Liver (tissue), 9 donors: ENCODE data around the gene IL5RA. TPM values are rescaled to one million over a fixed set of nuclear protein-coding genes. Genes with fewer than 3 reads are reported as not detected.

Experiments used
- DNase-seq: peaks from one replicate; pipeline ENCODE4 v3.0.0-alpha.2; 2017; ENCODE audit warnings: low spot score
- H3K27ac ChIP-seq, 2 donors: one replicate each; pipeline ENCODE4 v1.7.0; 2013; ENCODE audit warnings: inconsistent platforms in 2 of 2, low read length in 2 of 2, control low read depth in 1 of 2, low read depth in 1 of 2, mild to moderate bottlenecking in 1 of 2
- H3K27me3 ChIP-seq, 4 donors: one replicate each; pipeline versions ENCODE4 v1.6.1 to v1.7.0; 2013; ENCODE audit warnings: low read length in 3 of 4, inconsistent platforms in 1 of 4, mild to moderate bottlenecking in 1 of 4, moderate library complexity in 1 of 4; ENCODE audit not compliant: control insufficient read depth in 4 of 4, insufficient read depth in 4 of 4
- H3K36me3 ChIP-seq, 4 donors: one replicate each; pipeline versions ENCODE4 v1.6.1 to v1.7.0; 2013; ENCODE audit warnings: low read length in 3 of 4, mild to moderate bottlenecking in 3 of 4, low read depth in 1 of 4, moderate library complexity in 1 of 4; ENCODE audit not compliant: control insufficient read depth in 4 of 4, insufficient read depth in 3 of 4
- H3K4me1 ChIP-seq, 4 donors: one replicate each; pipeline versions ENCODE4 v1.6.1 to v1.7.0; 2013; ENCODE audit warnings: low read length in 3 of 4, mild to moderate bottlenecking in 3 of 4, moderate library complexity in 1 of 4; ENCODE audit not compliant: control insufficient read depth in 4 of 4, insufficient read depth in 4 of 4
- H3K4me3 ChIP-seq, 3 donors: one replicate each; pipeline versions ENCODE4 v1.6.1 to v1.7.0; 2013; ENCODE audit warnings: low read length in 3 of 3, control low read depth in 1 of 3, low read depth in 1 of 3, mild to moderate bottlenecking in 1 of 3
- H3K9ac ChIP-seq, 2 donors: one replicate each; pipeline ENCODE4 v1.7.0; 2013; ENCODE audit warnings: low read length in 2 of 2, mild to moderate bottlenecking in 2 of 2, moderate library complexity in 2 of 2, control low read depth in 1 of 2, low read depth in 1 of 2
- H3K9me3 ChIP-seq, 4 donors: one replicate each; pipeline versions ENCODE4 v1.6.1 to v1.7.0; 2013; ENCODE audit warnings: low read length in 3 of 4; ENCODE audit not compliant: control insufficient read depth in 4 of 4
- EGR1 ChIP-seq, 2 donors: IDR thresholded peaks; 2 replicates each; pipeline ENCODE4 v1.6.1; 2016 to 2018; ENCODE audit warnings: antibody characterized with exemption in 2 of 2, low read depth in 2 of 2
- FOXA1 ChIP-seq: IDR thresholded peaks from 2 replicates; pipeline ENCODE4 v1.6.1; 2016; ENCODE audit warnings: antibody characterized with exemption
- FOXA2 ChIP-seq: IDR thresholded peaks from 2 replicates; pipeline ENCODE4 v1.6.1; 2016; ENCODE audit warnings: antibody characterized with exemption
- GABPA ChIP-seq, 2 donors: IDR thresholded peaks in 1 of 2; conservative IDR thresholded peaks in 1 of 2; 2 replicates each; pipeline ENCODE4 v1.6.1; 2016; ENCODE audit warnings: antibody characterized with exemption in 2 of 2, mild to moderate bottlenecking in 1 of 2, moderate library complexity in 1 of 2
- HNF4A ChIP-seq, 2 donors: conservative IDR thresholded peaks; 2 replicates each; pipeline ENCODE4 v1.6.1; 2016; ENCODE audit warnings: antibody characterized with exemption in 2 of 2, mild to moderate bottlenecking in 2 of 2
- HNF4G ChIP-seq: IDR thresholded peaks from 2 replicates; pipeline ENCODE4 v1.6.1; 2016; ENCODE audit warnings: antibody characterized with exemption
- JUND ChIP-seq, 2 donors: IDR thresholded peaks; 2 replicates each; pipeline ENCODE4 v1.6.1; 2016; ENCODE audit warnings: antibody characterized with exemption in 2 of 2
- MAX ChIP-seq: IDR thresholded peaks from 2 replicates; pipeline ENCODE4 v1.6.1; 2016; ENCODE audit warnings: antibody characterized with exemption
- NR2F2 ChIP-seq: IDR thresholded peaks from 2 replicates; pipeline ENCODE4 v1.6.1; 2016; ENCODE audit warnings: antibody characterized with exemption
- RAD21 ChIP-seq, 2 donors: IDR thresholded peaks; 2 replicates each; pipeline ENCODE4 v1.6.1; 2016; ENCODE audit warnings: antibody characterized with exemption in 2 of 2, mild to moderate bottlenecking in 2 of 2
- RXRA ChIP-seq, 2 donors: IDR thresholded peaks; 2 replicates each; pipeline ENCODE4 v1.6.1; 2017 to 2018; ENCODE audit warnings: antibody characterized with exemption in 2 of 2, mild to moderate bottlenecking in 1 of 2
- SP1 ChIP-seq: IDR thresholded peaks from 2 replicates; pipeline ENCODE4 v1.6.1; 2018; ENCODE audit warnings: antibody characterized with exemption, mild to moderate bottlenecking
- TAF1 ChIP-seq: conservative IDR thresholded peaks from 2 replicates; pipeline ENCODE4 v1.6.1; 2016; ENCODE audit warnings: antibody characterized with exemption, mild to moderate bottlenecking
- YY1 ChIP-seq: IDR thresholded peaks from 2 replicates; pipeline ENCODE4 v1.6.1; 2016; ENCODE audit warnings: antibody characterized with exemption, mild to moderate bottlenecking
- WGBS: extraction: QIAGEN DNeasy Blood & Tissue Kit; methylation state at CpG from one replicate; pipeline ENCODE4 v1.1.7; 2013; 5-methylcytosine and 5-hydroxymethylcytosine counted together
- polyA plus RNA-seq, 2 donors: library from polyadenylated mRNA; stranded (reverse) in 1 of 2; unstranded in 1 of 2; fragments of 200-250 nt in 1 of 2; fragments of >200 nt in 1 of 2; fragmentation: Nextera tagmentation in 1 of 2; extraction: Ambion mirVana in 1 of 2; gene quantifications; one replicate each; pipeline versions ENCODE4 v1.2.1 to v1.2.3, GENCODE V29; 2013 to 2015
- total RNA-seq, 2 donors: library from RNA; depleted of rRNA; stranded (reverse); fragments of >200 nt; gene quantifications; one replicate each; pipeline ENCODE4 v1.2.3, GENCODE V29; 2014
- TF ChIP-seq, protein P1 (sequence below): IDR thresholded peaks from 2 replicates; pipeline ENCODE4 v1.6.1; 2016; ENCODE audit warnings: antibody characterized with exemption
- TF ChIP-seq, protein P2 (sequence below): IDR thresholded peaks from 2 replicates; pipeline ENCODE4 v1.6.1; 2016; ENCODE audit warnings: antibody characterized with exemption
- donor health status: healthy.
- donor health status: healthy.
- donor health status: healthy.
- donor health status: healthy.
- donor health status: healthy.

The IL5RA gene
- total and polyA plus RNA-seq, 4 donors: 0.02 to 0.56 (median 0.08) TPM; not detected in 1

GRCh38 chr3:3071136-3071535, 39.0 kb downstream of the IL5RA start:
- Histone ChIP-seq H3K9ac (no peak overlapping the region), H3K27me3 (no peaks in the 10 kb centered on the region), H3K9me3 (no peaks in the 10 kb centered on the region), H3K36me3 (no peaks in the 10 kb centered on the region), H3K4me3 (no peak overlapping the region), H3K4me1 (no peaks in the 10 kb centered on the region), H3K27ac (no peak overlapping the region)
- TF ChIP-seq, protein P1, sequence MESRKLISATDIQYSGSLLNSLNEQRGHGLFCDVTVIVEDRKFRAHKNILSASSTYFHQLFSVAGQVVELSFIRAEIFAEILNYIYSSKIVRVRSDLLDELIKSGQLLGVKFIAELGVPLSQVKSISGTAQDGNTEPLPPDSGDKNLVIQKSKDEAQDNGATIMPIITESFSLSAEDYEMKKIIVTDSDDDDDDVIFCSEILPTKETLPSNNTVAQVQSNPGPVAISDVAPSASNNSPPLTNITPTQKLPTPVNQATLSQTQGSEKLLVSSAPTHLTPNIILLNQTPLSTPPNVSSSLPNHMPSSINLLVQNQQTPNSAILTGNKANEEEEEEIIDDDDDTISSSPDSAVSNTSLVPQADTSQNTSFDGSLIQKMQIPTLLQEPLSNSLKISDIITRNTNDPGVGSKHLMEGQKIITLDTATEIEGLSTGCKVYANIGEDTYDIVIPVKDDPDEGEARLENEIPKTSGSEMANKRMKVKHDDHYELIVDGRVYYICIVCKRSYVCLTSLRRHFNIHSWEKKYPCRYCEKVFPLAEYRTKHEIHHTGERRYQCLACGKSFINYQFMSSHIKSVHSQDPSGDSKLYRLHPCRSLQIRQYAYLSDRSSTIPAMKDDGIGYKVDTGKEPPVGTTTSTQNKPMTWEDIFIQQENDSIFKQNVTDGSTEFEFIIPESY: no peak
- TF ChIP-seq MAX (no peak), HNF4A (conservative IDR thresholded peaks at IDR 0.05) (no peak), RXRA (IDR thresholded peaks at IDR 0.05) (no peak), FOXA1 (no peak), NR2F2 (no peak), JUND (IDR thresholded peaks at IDR 0.05) (no peak), EGR1 (IDR thresholded peaks at IDR 0.05; ENCODE audit: low read depth in 2 of 2) (no peak), YY1 (no peak), SP1 (no peak), RAD21 (IDR thresholded peaks at IDR 0.05) (no peak), HNF4G (no peak), GABPA (IDR thresholded peaks at IDR 0.05 in 1 of 2, conservative IDR thresholded peaks at IDR 0.05 in 1 of 2) (no peak), TAF1 (no peak)
- TF ChIP-seq, protein P2, sequence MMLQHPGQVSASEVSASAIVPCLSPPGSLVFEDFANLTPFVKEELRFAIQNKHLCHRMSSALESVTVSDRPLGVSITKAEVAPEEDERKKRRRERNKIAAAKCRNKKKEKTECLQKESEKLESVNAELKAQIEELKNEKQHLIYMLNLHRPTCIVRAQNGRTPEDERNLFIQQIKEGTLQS: no peak
- WGBS: 89% methylated on average over 5 of the region's 5 CpGs
- DNase-seq: no peak

GRCh38 chr3:3069723-3070122, 40.5 kb downstream of the IL5RA start:
- H3K36me3 ChIP-seq: no peaks in the 10 kb centered on the region
- H3K27ac ChIP-seq: no peak overlapping the region
- H3K4me3 ChIP-seq: no peak overlapping the region
- no peaks in the 10 kb centered on the region for H3K9me3 ChIP-seq
- DNase-seq: no peak
- WGBS: 70% methylated on average over 5 of the region's 5 CpGs
- TF ChIP-seq FOXA1: no peak
- TF ChIP-seq MAX: no peak
- TF ChIP-seq JUND (IDR thresholded peaks at IDR 0.05): no peak
- no peak for TF ChIP-seq YY1
- TF ChIP-seq HNF4A (conservative IDR thresholded peaks at IDR 0.05): no peak
- TF ChIP-seq FOXA2: no peak
- TF ChIP-seq TAF1: no peak
- no peak for TF ChIP-seq SP1
- TF ChIP-seq, protein P1: no peak
- TF ChIP-seq RXRA (IDR thresholded peaks at IDR 0.05): no peak
- H3K4me1 ChIP-seq: no peaks in the 10 kb centered on the region
- peaks cover 0 to 3% (median 0%) of the 10 kb centered on the region in 4 donors for H3K27me3 ChIP-seq
- no peak overlapping the region for H3K9ac ChIP-seq
